Activated T-helper 2 cell treated with anti-CD3 and anti-CD28 coated beads, Interferon-gamma antibody, Interleukin-2, Interleukin-4, amounts not matched to agents 10 μg/mL and 5 μg/mL and 100 μg/mL, durations not matched to agents 14 hours and 24 hours and 36 hours (primary cell): ENCODE measurements around the gene IDH3A. TPM values are rescaled to one million over a fixed set of nuclear protein-coding genes. Genes with fewer than 3 reads are reported as not detected.

Experiments used
- DNase-seq: peaks from one replicate; pipeline ENCODE4 v3.0.0; 2021; ENCODE audit warnings: low spot score
- H3K27ac Mint-ChIP-seq: one replicate; pipeline ENCODE4 v1.8.0; 2021; ENCODE audit warnings: mixed read lengths
- H3K27me3 Mint-ChIP-seq: one replicate; pipeline ENCODE4 v1.8.0; 2021; ENCODE audit warnings: low read depth, mixed read lengths
- H3K36me3 Mint-ChIP-seq: one replicate; pipeline ENCODE4 v1.8.0; 2021; ENCODE audit warnings: low read depth, mixed read lengths
- H3K4me1 Mint-ChIP-seq: one replicate; pipeline ENCODE4 v1.8.0; 2021; ENCODE audit warnings: low read depth, mixed read lengths
- H3K4me3 Mint-ChIP-seq: one replicate; pipeline ENCODE4 v1.8.0; 2021; ENCODE audit warnings: low read depth, mild to moderate bottlenecking, moderate library complexity, mixed read lengths
- H3K9me3 Mint-ChIP-seq: one replicate; pipeline ENCODE4 v1.8.0; 2021; ENCODE audit warnings: mixed read lengths
- intact Hi-C: fragments of 100-400 bp; cut with micrococcal nuclease; formaldehyde crosslinking; loops from one replicate; pipeline ENCODE4 v1.15.1; 2023
- total RNA-seq: library from RNA; stranded (reverse); gene quantifications from 2 replicates; pipeline ENCODE4 v1.2.3, GENCODE V29; 2022

The IDH3A gene
- total RNA-seq, 1 donor from 2014 or later, result 132 TPM

DNA sequence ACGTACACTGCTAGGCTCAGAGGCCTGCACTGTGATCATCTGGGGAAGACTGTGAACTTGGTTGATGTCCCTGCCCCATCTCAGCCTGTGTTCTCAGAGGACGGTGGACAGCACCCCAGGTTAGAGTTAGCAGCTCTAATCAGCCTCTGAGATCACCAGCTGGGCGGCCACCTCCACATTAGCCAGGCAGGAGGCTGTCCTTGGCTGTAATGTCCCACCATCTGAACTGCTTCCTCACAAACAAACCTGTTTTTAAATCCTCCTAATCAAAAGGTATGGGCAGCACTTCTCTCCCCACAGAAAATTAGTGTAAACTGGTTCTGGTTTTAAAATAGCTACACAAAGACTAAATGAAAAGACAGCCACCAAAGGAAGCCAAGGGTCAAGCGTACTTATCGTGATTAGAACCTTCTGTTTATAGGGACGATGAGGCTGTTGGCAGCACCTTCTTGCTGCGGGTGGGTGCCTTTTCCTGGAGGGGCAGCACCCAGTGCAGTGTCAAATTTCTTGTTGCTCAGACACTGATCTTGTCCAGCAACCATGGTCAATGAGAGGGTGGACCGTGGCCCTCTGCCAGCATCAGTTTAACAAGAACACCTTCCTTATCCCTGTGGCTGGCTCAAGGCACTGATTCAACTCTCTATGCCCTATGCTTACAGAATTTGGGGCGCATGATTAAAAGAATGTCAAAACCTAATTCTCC is 60.6 kb downstream of the IDH3A start:
- Mint-ChIP-seq H3K27ac (no peak overlapping the region), H3K4me1 (no peaks in the 10 kb centered on the region), H3K36me3 (no peaks in the 10 kb centered on the region), H3K9me3 (no peaks in the 10 kb centered on the region), H3K4me3 (no peak overlapping the region), H3K27me3 (peaks cover 6% of the 10 kb centered on the region)
- intact Hi-C loops, result no loop called here
- DNase-seq, result no peak

DNA sequence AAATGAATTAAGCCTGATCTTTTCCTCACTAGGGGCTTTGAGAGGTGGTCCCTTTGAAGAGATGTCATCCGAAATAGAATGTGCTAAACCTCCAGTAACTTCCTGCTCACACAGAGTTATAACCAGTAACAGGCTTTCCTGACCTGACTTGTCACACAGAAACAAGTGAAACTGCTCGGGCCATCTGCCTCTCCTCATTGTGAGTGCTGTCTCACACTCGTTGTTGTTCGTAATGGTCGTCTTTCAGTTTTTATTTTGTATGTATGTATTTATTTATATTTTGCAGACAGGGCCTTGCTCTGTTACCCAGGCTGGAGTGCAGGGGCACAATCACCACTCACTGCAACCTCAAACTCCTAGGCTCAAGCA is 61.2 kb downstream of the IDH3A start:
- Mint-ChIP-seq H3K27me3 (peaks cover 6% of the 10 kb centered on the region), H3K36me3 (no peaks in the 10 kb centered on the region), H3K9me3 (no peaks in the 10 kb centered on the region), H3K4me1 (no peaks in the 10 kb centered on the region), H3K4me3 (no peak overlapping the region), H3K27ac (no peak overlapping the region)
- no peak for DNase-seq
- intact Hi-C loops, result no loop called here

DNA sequence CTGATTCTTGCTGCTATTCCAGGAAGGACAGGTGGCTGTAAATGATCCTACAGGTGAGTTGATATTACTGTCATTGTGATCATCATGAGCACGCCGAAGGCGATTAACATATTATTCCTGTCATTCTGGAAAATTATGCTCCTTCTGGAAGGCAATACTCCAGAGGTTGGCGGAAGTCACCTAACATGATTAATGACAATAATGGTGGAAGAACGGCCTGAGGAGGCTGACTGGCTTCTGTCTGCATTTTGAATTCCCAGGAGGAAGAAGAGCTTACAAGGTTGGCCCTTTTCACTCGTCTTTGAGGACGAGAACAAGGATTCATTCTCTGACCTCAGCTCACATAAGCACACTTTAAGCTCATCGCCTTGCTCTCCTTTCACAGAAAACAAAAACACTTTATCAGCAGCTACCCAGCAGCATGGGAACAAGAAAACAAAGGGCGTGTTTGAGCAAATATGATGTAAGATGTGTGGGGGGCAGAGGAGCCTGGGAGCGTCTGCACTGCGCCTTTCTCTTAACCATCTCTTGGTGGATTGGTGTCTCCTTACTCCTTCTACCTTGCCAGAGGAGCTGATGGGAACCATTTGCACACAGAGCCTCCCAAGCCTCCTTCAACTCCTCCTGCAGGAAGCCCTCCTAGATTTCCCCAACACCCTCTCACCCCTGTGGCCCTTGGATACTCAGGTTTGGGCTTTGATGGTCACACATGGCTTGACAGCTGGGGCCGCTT is 62.2 kb downstream of the IDH3A start:
- H3K27ac Mint-ChIP-seq, result no peak overlapping the region
- no peak for DNase-seq
- intact Hi-C loops, result no loop called here
- peaks cover 10% of the 10 kb centered on the region for H3K27me3 Mint-ChIP-seq
- H3K9me3 Mint-ChIP-seq, result no peaks in the 10 kb centered on the region
- H3K36me3 Mint-ChIP-seq, result no peaks in the 10 kb centered on the region
- H3K4me3 Mint-ChIP-seq, result no peak overlapping the region
- no peaks in the 10 kb centered on the region for H3K4me1 Mint-ChIP-seq

DNA sequence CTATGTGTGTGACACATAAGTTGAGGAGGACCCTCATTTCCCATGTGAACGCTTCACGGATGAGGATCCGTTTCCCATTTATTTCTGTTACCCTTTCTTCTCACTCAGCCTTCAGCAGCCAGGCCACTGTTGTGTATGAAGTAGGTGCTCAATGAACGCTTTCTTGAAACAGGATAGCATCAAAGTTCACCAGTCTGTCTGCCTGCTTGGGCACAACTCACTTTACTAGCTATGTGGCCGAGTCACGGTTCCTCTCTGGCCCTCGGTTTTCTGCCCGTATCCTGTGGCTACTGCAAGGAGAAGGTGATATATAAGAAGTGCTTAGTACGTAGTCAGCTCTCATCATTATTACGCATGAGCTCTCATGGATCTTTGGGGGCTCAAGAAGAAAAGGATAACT is 62.8 kb downstream of the IDH3A start:
- no peaks in the 10 kb centered on the region for H3K9me3 Mint-ChIP-seq
- H3K27me3 Mint-ChIP-seq, result peaks cover 10% of the 10 kb centered on the region
- no peak overlapping the region for H3K4me3 Mint-ChIP-seq
- no peak overlapping the region for H3K27ac Mint-ChIP-seq
- no peaks in the 10 kb centered on the region for H3K36me3 Mint-ChIP-seq
- DNase-seq, result no peak
- intact Hi-C loops, result no loop called here
- no peaks in the 10 kb centered on the region for H3K4me1 Mint-ChIP-seq

DNA sequence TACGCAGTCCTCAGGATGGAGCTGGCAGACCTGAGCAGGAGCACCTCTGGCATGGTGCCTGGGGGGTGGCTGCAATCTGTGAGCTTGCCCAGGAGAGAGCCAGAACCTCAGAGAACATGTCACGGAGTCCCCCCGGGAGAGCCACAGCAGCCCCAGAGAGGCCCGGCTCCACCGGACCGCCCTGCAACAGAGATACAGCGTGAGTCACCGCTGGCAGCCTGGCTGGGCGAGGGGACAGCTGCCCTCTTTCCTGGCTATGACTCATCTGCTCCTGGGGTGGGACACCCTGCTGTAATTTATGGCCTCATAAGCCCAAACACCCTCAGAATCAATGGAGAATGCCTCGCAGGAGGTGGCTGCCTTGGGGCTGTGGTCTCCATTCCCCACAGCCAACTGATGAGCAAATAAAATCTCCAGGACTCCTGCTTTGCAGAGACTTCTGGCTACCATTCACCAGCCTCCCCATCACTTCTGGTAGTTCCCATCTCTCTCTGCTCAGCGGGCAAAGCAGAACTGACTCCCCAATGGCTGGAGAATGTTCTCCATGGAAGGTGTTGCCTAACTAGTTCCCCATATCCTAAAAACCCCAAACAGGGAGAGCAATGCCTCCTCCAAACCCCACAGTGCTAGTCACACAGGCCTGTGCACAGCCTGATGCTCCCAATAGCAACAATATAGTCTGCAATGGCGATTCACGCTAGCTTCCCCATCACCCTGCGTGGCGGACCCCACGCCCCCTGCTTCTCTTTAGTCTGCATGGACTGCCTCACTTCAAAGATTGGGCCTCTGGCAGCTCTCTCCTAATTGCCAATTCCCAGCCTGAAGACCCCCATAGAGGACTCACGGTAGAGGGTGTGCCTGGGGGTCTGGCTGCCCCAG is 63.6 kb downstream of the IDH3A start:
- no peaks in the 10 kb centered on the region for H3K36me3 Mint-ChIP-seq
- intact Hi-C loops, result no loop called here
- DNase-seq, result no peak
- H3K9me3 Mint-ChIP-seq, result no peaks in the 10 kb centered on the region
- no peaks in the 10 kb centered on the region for H3K4me1 Mint-ChIP-seq
- H3K4me3 Mint-ChIP-seq, result no peak overlapping the region
- peaks cover 10% of the 10 kb centered on the region for H3K27me3 Mint-ChIP-seq
- H3K27ac Mint-ChIP-seq, result no peak overlapping the region

DNA sequence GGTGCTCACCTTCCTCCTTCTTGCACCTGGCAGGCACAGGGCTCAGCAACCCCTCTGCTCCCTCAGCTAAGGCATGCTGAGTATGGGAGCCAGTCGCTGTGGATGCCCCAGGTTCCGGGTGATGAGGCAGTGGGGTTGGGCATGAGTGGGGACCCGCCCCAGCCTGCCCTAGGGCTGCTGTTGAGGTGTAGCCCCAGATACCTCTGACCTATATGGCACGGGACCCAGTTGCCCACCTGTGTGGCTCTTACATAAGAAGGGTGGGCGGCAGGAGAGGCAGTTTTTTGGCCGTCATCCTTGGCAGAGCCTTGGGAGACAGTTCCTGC is 64.2 kb downstream of the IDH3A start:
- H3K4me3 Mint-ChIP-seq, result no peak overlapping the region
- H3K4me1 Mint-ChIP-seq, result no peaks in the 10 kb centered on the region
- intact Hi-C loops, result no loop called here
- no peaks in the 10 kb centered on the region for H3K36me3 Mint-ChIP-seq
- no peaks in the 10 kb centered on the region for H3K9me3 Mint-ChIP-seq
- peaks cover 10% of the 10 kb centered on the region for H3K27me3 Mint-ChIP-seq
- no peak overlapping the region for H3K27ac Mint-ChIP-seq
- no peak for DNase-seq

DNA sequence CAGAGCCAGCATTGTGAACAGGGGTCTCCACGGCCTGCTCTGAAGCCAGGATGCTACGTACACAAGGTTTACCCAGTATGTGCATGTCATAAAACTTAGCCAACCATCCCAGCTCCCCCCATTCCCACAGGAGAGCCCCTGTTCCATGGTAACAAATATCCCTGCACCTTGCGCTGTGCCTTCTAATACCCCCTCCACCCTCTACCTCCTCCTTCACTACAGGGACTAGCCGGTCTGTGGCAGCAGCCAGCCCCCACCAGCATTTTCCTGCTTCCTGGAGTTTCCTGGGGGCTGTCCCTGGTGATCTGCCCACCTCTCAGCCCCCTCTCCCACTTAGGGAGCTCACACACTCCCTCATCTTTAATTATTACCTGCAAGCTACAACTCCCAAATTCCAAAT is 64.8 kb downstream of the IDH3A start:
- Mint-ChIP-seq H3K9me3 (no peaks in the 10 kb centered on the region), H3K36me3 (no peaks in the 10 kb centered on the region), H3K27me3 (peaks cover 10% of the 10 kb centered on the region), H3K4me1 (no peaks in the 10 kb centered on the region), H3K27ac (no peak overlapping the region), H3K4me3 (no peak overlapping the region)
- intact Hi-C loops, result no loop called here
- no peak for DNase-seq

DNA sequence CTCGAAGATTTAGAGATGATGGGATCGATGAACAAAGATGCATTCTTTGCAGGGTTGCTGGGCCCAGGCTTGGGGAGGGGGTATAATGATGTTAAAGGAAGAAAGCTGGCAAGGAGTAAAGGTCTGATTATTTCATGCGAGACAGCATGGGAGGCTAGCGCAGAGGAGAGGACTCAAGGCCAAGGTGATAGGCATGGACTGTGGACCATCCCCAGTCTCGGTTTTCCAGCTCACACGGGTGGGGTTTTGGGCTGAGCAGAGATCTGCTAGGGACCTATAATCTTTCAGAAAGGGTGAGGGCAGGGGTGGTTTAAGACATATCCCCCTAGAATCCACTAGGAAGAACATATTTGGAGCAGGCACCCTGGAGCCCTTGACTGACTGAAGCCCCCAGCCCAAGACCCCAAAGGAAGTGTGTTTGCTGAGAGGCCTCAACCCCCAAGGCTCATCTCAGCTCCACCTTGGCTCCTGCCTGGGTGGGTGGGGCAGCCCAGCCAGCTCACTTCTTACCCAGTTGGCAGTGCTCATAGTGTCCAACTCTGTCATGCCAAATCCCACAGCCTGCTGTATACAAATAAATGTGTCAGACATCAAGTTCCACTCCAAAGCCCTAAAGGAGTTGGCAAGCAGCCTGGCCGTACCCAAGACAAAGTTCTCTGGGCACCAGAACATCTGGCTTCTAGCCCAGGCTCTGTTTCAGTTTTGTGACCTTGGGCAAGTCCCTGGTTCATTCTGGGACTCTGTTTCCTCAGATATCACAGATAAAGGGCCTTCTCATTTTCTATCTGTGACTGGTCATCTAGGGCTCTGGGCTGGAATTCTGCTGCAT is 67.3 kb downstream of the IDH3A start:
- H3K9me3 Mint-ChIP-seq, result no peaks in the 10 kb centered on the region
- H3K4me1 Mint-ChIP-seq, result no peaks in the 10 kb centered on the region
- no peak overlapping the region for H3K27ac Mint-ChIP-seq
- no peak for DNase-seq
- H3K27me3 Mint-ChIP-seq, result peaks cover 12% of the 10 kb centered on the region
- intact Hi-C loops, result no loop called here
- H3K4me3 Mint-ChIP-seq, result no peak overlapping the region
- no peaks in the 10 kb centered on the region for H3K36me3 Mint-ChIP-seq

DNA sequence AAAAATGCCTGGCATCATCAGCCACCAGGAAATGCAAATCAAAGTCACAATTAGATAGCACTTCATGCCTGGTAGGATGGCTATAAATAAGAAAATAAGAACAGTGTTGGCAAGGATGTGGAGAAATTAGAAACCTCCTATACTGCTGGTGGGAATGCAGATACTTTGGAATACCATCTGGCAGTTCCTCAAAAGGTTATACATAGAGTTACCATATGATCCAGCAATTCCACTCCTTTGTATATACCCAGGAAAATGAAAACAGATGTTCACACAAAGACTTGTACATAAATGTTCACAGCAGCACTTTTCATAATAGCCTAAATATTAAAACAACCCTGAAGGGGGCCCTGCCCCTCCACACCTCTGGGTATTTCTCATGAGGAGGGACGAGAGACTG is 71.6 kb downstream of the IDH3A start:
- Mint-ChIP-seq H3K36me3 (no peaks in the 10 kb centered on the region), H3K27ac (no peak overlapping the region), H3K4me3 (no peak overlapping the region), H3K27me3 (peaks cover 6% of the 10 kb centered on the region), H3K4me1 (peaks cover 15% of the 10 kb centered on the region), H3K9me3 (peaks cover 2% of the 10 kb centered on the region)
- intact Hi-C loops, result no loop called here
- no peak for DNase-seq

Other genes starting within 250 kb of the IDH3A start
- 55.0 and 63.5 TPM in 2 replicates for gene TBC1D2B, start 71.7 kb upstream of the IDH3A start, total RNA-seq
- not detected in 2 replicates for gene SH2D7, start 56.8 kb upstream of the IDH3A start, total RNA-seq
- gene CIB2, start 17.9 kb upstream of the IDH3A start, total RNA-seq, result 1.8 and 2.2 TPM in 2 replicates
- 0.64 and 0.96 TPM in 2 replicates for gene ACSBG1, start 85.2 kb downstream of the IDH3A start, total RNA-seq
- 57.4 and 60.0 TPM in 2 replicates for gene DNAJA4, start 115.2 kb downstream of the IDH3A start, total RNA-seq
- 51.2 and 51.8 TPM in 2 replicates for gene SKIC8, start 150.2 kb downstream of the IDH3A start, total RNA-seq
- 0.57 TPM in 1 of 2 replicates, not detected in the other for gene CRABP1, start 191.0 kb downstream of the IDH3A start, total RNA-seq